ENCODE data around the gene ZNF460. TPM values are rescaled to one million over a fixed set of nuclear protein-coding genes. Genes with fewer than 3 reads are reported as not detected.

ZNF460 gene
- total RNA-seq, 1 experiment from 2014 or later, result 76.3 TPM

- intact Hi-C loops (cut with micrococcal nuclease; ENCODE audit: unreplicated experiment), result no loop called here
- BruUV-seq (replicated peaks), result no TSS peak
- H3K4me1 ChIP-seq (ENCODE audit: control insufficient read depth, insufficient read depth, low read length), result peaks cover 13% of the 10 kb centered on the region
- ATAC-seq, result no peak
- H3K9me3 ChIP-seq (ENCODE audit: control insufficient read depth, insufficient read depth, low read depth, low read length), result no peaks in the 10 kb centered on the region
- DNase-seq (ENCODE audit: low read depth, low spot score), result no peak
- peaks cover 3% of the 10 kb centered on the region; the same call in 1 of the 2 replicates for H3K36me3 ChIP-seq (ENCODE audit: control insufficient read depth, insufficient read depth, low read length)
- in situ Hi-C loops (cut with HindIII; ENCODE audit: low pct_unique_long_range_greater_than_20kb, low sequenced_read_pairs), result no loop called here
- ChIA-PET POLR2A (no interaction called here), CTCF (no interaction called here)
- H3K27ac ChIP-seq (ENCODE audit: low read length), result no peak overlapping the region
- no peak overlapping the region for H3K4me3 ChIP-seq (ENCODE audit: low read depth in 2 of 2, low read length in 2 of 2)
- TF ChIP-seq POLR2AphosphoS5 (IDR thresholded peaks at IDR 0.05; ENCODE audit: low read depth, low read length), result no peak
- TF ChIP-seq TCF7L2 (IDR thresholded peaks at IDR 0.05; ENCODE audit: low read depth, low read length), result no peak
- TF ChIP-seq CTCF (IDR thresholded peaks at IDR 0.05), result no peak
- TF ChIP-seq REST (IDR thresholded peaks at IDR 0.05; ENCODE audit: insufficient read depth in 1 of 2, low read depth in 2 of 2, low read length in 1 of 2), result no peak
- no peak for TF ChIP-seq SIN3A (IDR thresholded peaks at IDR 0.05; ENCODE audit: borderline replicate concordance, insufficient read depth, low read depth, low read length)
- H3K27me3 ChIP-seq (ENCODE audit: control insufficient read depth, insufficient read depth, low read length), result no peaks in the 10 kb centered on the region
Observed at GRCh38 chr19:57242821-57243220, 37.5 kb upstream of the ZNF460 start.

GRCh38 chr19:57244513-57244912, 35.8 kb upstream of the ZNF460 start:
- peaks cover 13% of the 10 kb centered on the region for H3K4me1 ChIP-seq (ENCODE audit: control insufficient read depth, insufficient read depth, low read length)
- H3K27ac ChIP-seq (ENCODE audit: low read length), result no peak overlapping the region
- no peaks in the 10 kb centered on the region for H3K9me3 ChIP-seq (ENCODE audit: control insufficient read depth, insufficient read depth, low read depth, low read length)
- no peak for ATAC-seq
- DNase-seq (ENCODE audit: low read depth, low spot score), result no peak
- ChIA-PET POLR2A (no interaction called here), CTCF (interaction anchor here (0.5 kb wide), 1 partner anchor 18 kb away, joined by 3 read pairs; no protein-coding TSS in a partner anchor)
- H3K27me3 ChIP-seq (ENCODE audit: control insufficient read depth, insufficient read depth, low read length), result no peaks in the 10 kb centered on the region
- in situ Hi-C loops (cut with HindIII; ENCODE audit: low pct_unique_long_range_greater_than_20kb, low sequenced_read_pairs) (no loop called here), intact Hi-C loops (cut with micrococcal nuclease; ENCODE audit: unreplicated experiment) (no loop called here)
- H3K4me3 ChIP-seq (ENCODE audit: low read depth in 2 of 2, low read length in 2 of 2), result no peak overlapping the region
- no peak for TF ChIP-seq POLR2AphosphoS5 (IDR thresholded peaks at IDR 0.05; ENCODE audit: low read depth, low read length)
- TF ChIP-seq CTCF (IDR thresholded peaks at IDR 0.05), result no peak
- no peak for TF ChIP-seq TCF7L2 (IDR thresholded peaks at IDR 0.05; ENCODE audit: low read depth, low read length)
- no peak for TF ChIP-seq SIN3A (IDR thresholded peaks at IDR 0.05; ENCODE audit: borderline replicate concordance, insufficient read depth, low read depth, low read length)
- no peak for TF ChIP-seq REST (IDR thresholded peaks at IDR 0.05; ENCODE audit: insufficient read depth in 1 of 2, low read depth in 2 of 2, low read length in 1 of 2)
- peaks cover 11% of the 10 kb centered on the region for H3K36me3 ChIP-seq (ENCODE audit: control insufficient read depth, insufficient read depth, low read length)
- BruUV-seq (replicated peaks), result no TSS peak
